Smooth muscle cell (in vitro differentiated cells): ENCODE results near the gene LMBRD2. TPM values are rescaled to one million over a fixed set of nuclear protein-coding genes. Genes with fewer than 3 reads are reported as not detected.

Experiments used
- DNase-seq: peaks from one replicate; lab custom pipeline; 2025; ENCODE audit not compliant: unreplicated experiment; lab: John Stamatoyannopoulos, UW
- H2AFZ ChIP-seq: fragments of 200-600 bp; sonication (generic); 2 replicates; pipeline ENCODE4 v1.6.0; 2016; ENCODE audit warnings: antibody characterized with exemption, low read depth, mild to moderate bottlenecking
- H3F3A ChIP-seq: fragments of 200-600 bp; sonication (generic); 2 replicates; pipeline ENCODE4 v1.6.0; 2017; ENCODE audit warnings: antibody characterized with exemption, low read depth
- H3K27ac ChIP-seq: fragments of 200-600 bp; sonication (generic); 2 replicates; pipeline ENCODE4 v1.5.1; 2016; ENCODE audit warnings: low read depth, mild to moderate bottlenecking
- H3K27me3 ChIP-seq: fragments of 200-600 bp; sonication (generic); 2 replicates; pipeline ENCODE4 v1.6.1; 2016; ENCODE audit warnings: low read depth, mild to moderate bottlenecking
- H3K36me3 ChIP-seq: fragments of 200-600 bp; sonication (generic); 2 replicates; pipeline ENCODE4 v1.5.1; 2016; ENCODE audit warnings: low read depth
- H3K4me1 ChIP-seq: fragments of 200-600 bp; sonication (generic); 2 replicates; pipeline ENCODE4 v1.5.1; 2016; ENCODE audit warnings: low read depth
- H3K4me2 ChIP-seq: fragments of 200-600 bp; sonication (generic); 2 replicates; pipeline ENCODE4 v1.6.0; 2016; ENCODE audit warnings: mild to moderate bottlenecking
- H3K4me3 ChIP-seq: fragments of 200-600 bp; sonication (generic); 2 replicates; pipeline ENCODE4 v1.5.1; 2016; ENCODE audit warnings: mild to moderate bottlenecking
- H3K79me2 ChIP-seq: fragments of 200-600 bp; sonication (generic); 2 replicates; pipeline ENCODE4 v1.6.0; 2016; ENCODE audit warnings: low read depth, mild to moderate bottlenecking
- H3K9ac ChIP-seq: fragments of 200-600 bp; sonication (generic); 2 replicates; pipeline ENCODE4 v1.6.0; 2016; ENCODE audit warnings: low read depth
- H3K9me3 ChIP-seq: fragments of 200-600 bp; sonication (generic); replicated peaks from 2 replicates; pipeline ENCODE4 v1.5.1; 2016; ENCODE audit warnings: low read depth
- H4K20me1 ChIP-seq: fragments of 200-600 bp; sonication (generic); 2 replicates; pipeline ENCODE4 v1.6.0; 2016; ENCODE audit warnings: low read depth
- WGBS: methylation state at CpG from one replicate; pipeline ENCODE4 v1.1.7; 2016; ENCODE audit warnings: low lambda C conversion rate; 5-methylcytosine and 5-hydroxymethylcytosine counted together
- polyA plus RNA-seq: library from polyadenylated mRNA; unstranded; fragments of >200 nt; fragmentation: Nextera tagmentation; extraction: Ambion mirVana; gene quantifications from 2 replicates; pipeline ENCODE4 v1.2.1, GENCODE V29; 2016
- total RNA-seq: library from RNA; depleted of rRNA; stranded (reverse); fragments of >200 nt; gene quantifications from 2 replicates; pipeline ENCODE4 v1.2.3, GENCODE V29; 2014
- TF ChIP-seq, protein P1 (sequence below): fragments of 200-600 bp; sonication (generic); IDR thresholded peaks from 2 replicates; pipeline ENCODE4 v1.5.1; 2017; ENCODE audit warnings: borderline replicate concordance, mild to moderate bottlenecking, antibody characterized with exemption; ENCODE audit not compliant: insufficient read depth, poor library complexity, severe bottlenecking

The LMBRD2 gene
- total and polyA plus RNA-seq, 2 experiments from 2014 or later, result 2.5 to 18.5 TPM

DNA sequence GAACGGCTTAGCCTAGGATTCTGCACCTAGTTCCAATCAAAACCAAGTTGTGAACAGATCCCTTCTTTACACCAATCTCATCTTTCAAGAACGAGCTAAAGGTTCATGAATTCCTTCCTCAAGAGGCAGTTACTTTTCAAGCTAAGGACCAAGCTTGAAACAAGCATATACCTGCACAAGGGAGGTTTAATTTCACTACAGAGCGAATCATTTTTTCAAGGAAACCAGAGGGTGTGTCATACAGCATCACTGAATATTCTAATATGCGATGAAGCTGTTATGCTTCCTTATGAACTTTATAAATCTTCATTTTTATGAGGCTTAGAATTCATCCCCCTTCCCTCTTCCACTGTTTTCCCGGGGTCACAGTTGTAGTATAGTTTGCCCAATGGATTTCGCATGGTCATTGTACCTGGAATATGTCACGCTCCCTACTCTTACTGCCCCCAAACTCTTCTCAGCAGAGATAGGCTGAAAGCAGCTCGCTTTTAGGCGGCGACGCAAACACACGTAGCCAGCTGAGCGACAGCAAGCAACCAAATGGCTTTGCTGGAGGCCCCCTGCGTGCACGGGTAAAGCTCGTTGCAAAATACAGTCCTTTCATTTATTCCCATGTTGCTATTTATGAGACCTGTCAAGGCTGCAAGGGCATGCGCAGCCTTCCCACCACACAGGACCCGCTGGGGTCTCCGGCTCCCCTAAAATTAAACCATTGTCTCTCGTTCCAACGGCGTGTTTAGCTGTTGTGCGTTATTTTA is 832 bp downstream of the LMBRD2 start:
- TF ChIP-seq, protein P1, sequence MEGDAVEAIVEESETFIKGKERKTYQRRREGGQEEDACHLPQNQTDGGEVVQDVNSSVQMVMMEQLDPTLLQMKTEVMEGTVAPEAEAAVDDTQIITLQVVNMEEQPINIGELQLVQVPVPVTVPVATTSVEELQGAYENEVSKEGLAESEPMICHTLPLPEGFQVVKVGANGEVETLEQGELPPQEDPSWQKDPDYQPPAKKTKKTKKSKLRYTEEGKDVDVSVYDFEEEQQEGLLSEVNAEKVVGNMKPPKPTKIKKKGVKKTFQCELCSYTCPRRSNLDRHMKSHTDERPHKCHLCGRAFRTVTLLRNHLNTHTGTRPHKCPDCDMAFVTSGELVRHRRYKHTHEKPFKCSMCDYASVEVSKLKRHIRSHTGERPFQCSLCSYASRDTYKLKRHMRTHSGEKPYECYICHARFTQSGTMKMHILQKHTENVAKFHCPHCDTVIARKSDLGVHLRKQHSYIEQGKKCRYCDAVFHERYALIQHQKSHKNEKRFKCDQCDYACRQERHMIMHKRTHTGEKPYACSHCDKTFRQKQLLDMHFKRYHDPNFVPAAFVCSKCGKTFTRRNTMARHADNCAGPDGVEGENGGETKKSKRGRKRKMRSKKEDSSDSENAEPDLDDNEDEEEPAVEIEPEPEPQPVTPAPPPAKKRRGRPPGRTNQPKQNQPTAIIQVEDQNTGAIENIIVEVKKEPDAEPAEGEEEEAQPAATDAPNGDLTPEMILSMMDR, result no peak
- peak overlapping the region; percentile 89 for H2AFZ ChIP-seq
- H3K36me3 ChIP-seq, result no peaks in the 10 kb centered on the region
- H3K27ac ChIP-seq, result peak overlapping the region; percentile 64
- H3K4me3 ChIP-seq, result peak overlapping the region; percentile 87
- peak overlapping the region; percentile 79 for H3K9ac ChIP-seq
- WGBS, result 9% methylated on average over 23 of the region's 23 CpGs
- H3K4me2 ChIP-seq, result peak overlapping the region; percentile 97
- peaks cover 48% of the 10 kb centered on the region for H3K79me2 ChIP-seq
- no peaks in the 10 kb centered on the region for H4K20me1 ChIP-seq
- H3K4me1 ChIP-seq, result peaks cover 15% of the 10 kb centered on the region
- H3K27me3 ChIP-seq, result no peaks in the 10 kb centered on the region
- DNase-seq, result no peak
- H3F3A ChIP-seq, result peaks cover under 1% of the 10 kb centered on the region
- no peaks in the 10 kb centered on the region for H3K9me3 ChIP-seq

DNA sequence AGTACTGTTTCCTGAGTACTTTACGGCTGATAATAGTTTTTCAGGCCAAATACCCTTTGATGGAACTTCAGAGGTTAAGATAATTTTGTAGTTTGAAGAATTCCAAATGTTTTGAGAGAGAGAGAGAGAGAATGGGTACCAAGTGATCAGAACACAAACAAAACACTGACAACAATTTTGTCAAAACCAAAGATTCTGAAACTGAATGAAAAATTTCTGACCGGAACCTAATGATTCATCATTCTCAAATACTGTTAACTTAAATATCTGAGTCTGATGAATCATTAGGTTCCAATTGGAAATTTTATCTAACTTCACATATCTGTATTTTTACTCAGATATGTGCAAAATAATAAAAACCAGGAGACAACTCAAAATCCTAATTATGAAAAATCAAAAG is 4.0 kb downstream of the LMBRD2 start:
- H3K9me3 ChIP-seq, result no peaks in the 10 kb centered on the region
- H3K79me2 ChIP-seq, result peaks cover 20% of the 10 kb centered on the region
- no peaks in the 10 kb centered on the region for H3K27me3 ChIP-seq
- 68% methylated on average over 2 of the region's 2 CpGs for WGBS
- no peak for DNase-seq
- H3K4me1 ChIP-seq, result peaks cover 5% of the 10 kb centered on the region
- peaks cover 4% of the 10 kb centered on the region for H4K20me1 ChIP-seq
- no peak overlapping the region for H2AFZ ChIP-seq
- no peak overlapping the region for H3K4me3 ChIP-seq
- H3K9ac ChIP-seq, result peak overlapping the region; percentile 13
- TF ChIP-seq, protein P1, result no peak
- H3K27ac ChIP-seq, result no peak overlapping the region
- no peaks in the 10 kb centered on the region for H3K36me3 ChIP-seq
- H3K4me2 ChIP-seq, result no peak overlapping the region
- H3F3A ChIP-seq, result no peaks in the 10 kb centered on the region

DNA sequence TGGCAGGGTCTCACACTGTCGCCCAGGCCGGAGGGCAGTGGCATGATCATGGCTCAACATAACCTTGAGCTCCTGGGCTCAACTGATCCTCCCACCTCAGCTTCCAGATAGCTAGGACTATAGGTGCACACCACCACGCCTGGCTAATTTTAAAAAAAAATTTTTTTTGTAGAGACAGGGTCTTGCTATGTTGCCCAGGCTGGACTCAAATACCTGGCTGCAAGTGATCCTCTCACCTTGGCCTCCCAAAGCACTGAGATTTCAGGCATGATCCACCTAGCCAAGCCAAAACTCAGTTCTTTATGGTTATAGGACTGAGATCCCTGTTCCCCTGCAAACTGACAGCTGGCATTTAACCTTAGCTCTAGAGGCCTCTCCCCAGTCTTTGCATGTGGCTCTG is 5.3 kb downstream of the LMBRD2 start:
- H3K27me3 ChIP-seq, result no peaks in the 10 kb centered on the region
- 77% methylated on average over 3 of the region's 3 CpGs for WGBS
- no peaks in the 10 kb centered on the region for H3K36me3 ChIP-seq
- no peaks in the 10 kb centered on the region for H3F3A ChIP-seq
- peaks cover 15% of the 10 kb centered on the region for H3K79me2 ChIP-seq
- no peak overlapping the region for H3K27ac ChIP-seq
- peaks cover 4% of the 10 kb centered on the region for H4K20me1 ChIP-seq
- DNase-seq, result no peak
- no peak overlapping the region for H3K9ac ChIP-seq
- H3K9me3 ChIP-seq, result no peaks in the 10 kb centered on the region
- H3K4me1 ChIP-seq, result peaks cover 5% of the 10 kb centered on the region
- TF ChIP-seq, protein P1, result no peak
- no peak overlapping the region for H3K4me3 ChIP-seq
- no peak overlapping the region for H3K4me2 ChIP-seq
- no peak overlapping the region for H2AFZ ChIP-seq

DNA sequence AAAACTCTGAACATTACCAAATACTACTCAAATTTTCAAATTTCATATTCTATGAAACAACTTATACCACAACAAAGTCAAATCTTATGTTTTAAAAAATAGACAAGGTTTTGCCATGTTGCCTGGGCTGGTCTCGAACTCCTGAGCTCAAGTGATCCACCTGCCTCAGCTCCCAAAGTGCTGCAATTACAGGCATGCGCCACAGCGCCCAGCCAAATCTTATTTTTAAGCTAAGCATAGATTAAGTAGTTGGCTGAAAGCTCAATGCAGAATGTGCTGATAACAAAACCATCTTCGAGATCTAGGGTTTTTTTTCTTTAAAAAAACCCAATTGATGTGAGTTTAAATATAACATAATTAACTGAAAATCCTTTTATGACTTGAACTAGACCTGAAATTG is 6.4 kb downstream of the LMBRD2 start:
- 87% methylated on average over 4 of the region's 4 CpGs for WGBS
- Histone ChIP-seq H4K20me1 (peaks cover 4% of the 10 kb centered on the region), H3F3A (no peaks in the 10 kb centered on the region), H3K27ac (no peak overlapping the region), H3K36me3 (no peaks in the 10 kb centered on the region), H3K9ac (no peak overlapping the region), H3K27me3 (no peaks in the 10 kb centered on the region), H2AFZ (no peak overlapping the region), H3K4me2 (no peak overlapping the region), H3K4me3 (no peak overlapping the region), H3K4me1 (no peaks in the 10 kb centered on the region), H3K9me3 (no peaks in the 10 kb centered on the region), H3K79me2 (peaks cover 15% of the 10 kb centered on the region)
- DNase-seq, result no peak
- TF ChIP-seq, protein P1, result no peak
